IPS DF 19.7 (cell line): Measurements from ENCODE around the gene CRNKL1.
"Not testable (repeated sequence)": the region's sequence is repeated elsewhere in the genome, so short reads cannot be mapped to it uniquely, and the experiment has no call there.

ENCODE experiments used
- DNase-seq: peaks from one replicate; pipeline ENCODE4 v3.0.0-alpha.2; 2013; ENCODE audit warnings: low read depth, low spot score

Gene CRNKL1

GRCh38 chr20:20010639-20011500, 41.4 kb downstream of the CRNKL1 start:
- DNase-seq, result no peak

GRCh38 chr20:20009784-20010253, 42.4 kb downstream of the CRNKL1 start:
- DNase-seq, result no peak

- DNase-seq, result no peak
These were observed 46.9 kb downstream of the CRNKL1 start for GRCh38 chr20:20005342-20005741.

GRCh38 chr20:20003955-20004322, 48.3 kb downstream of the CRNKL1 start:
- not testable (repeated sequence) for DNase-seq

- no peak for DNase-seq
These were observed 49.0 kb downstream of the CRNKL1 start for GRCh38 chr20:20003031-20003954.

GRCh38 chr20:20002101-20002998, 49.9 kb downstream of the CRNKL1 start:
- no peak for DNase-seq

- DNase-seq, result no peak
These were observed 51.9 kb downstream of the CRNKL1 start for GRCh38 chr20:20000211-20000968.

- no peak for DNase-seq
These were observed 53.1 kb downstream of the CRNKL1 start for GRCh38 chr20:19998990-19999705.

GRCh38 chr20:19996917-19997316, 55.3 kb downstream of the CRNKL1 start:
- no peak for DNase-seq

GRCh38 chr20:19996222-19996621, 56.0 kb downstream of the CRNKL1 start:
- no peak for DNase-seq

GRCh38 chr20:19995220-19995863, 56.9 kb downstream of the CRNKL1 start:
- DNase-seq, result no peak

- no peak for DNase-seq
These were observed 58.2 kb downstream of the CRNKL1 start for GRCh38 chr20:19993958-19994669.

- no peak for DNase-seq
These were observed 59.0 kb downstream of the CRNKL1 start for GRCh38 chr20:19992996-19993908.

- DNase-seq, result no peak
These were observed 60.4 kb downstream of the CRNKL1 start for GRCh38 chr20:19991854-19992253.

GRCh38 chr20:19991308-19991707, 61.0 kb downstream of the CRNKL1 start:
- no peak for DNase-seq

- DNase-seq, result no peak
These were observed 61.4 kb downstream of the CRNKL1 start for GRCh38 chr20:19990850-19991249.

GRCh38 chr20:19987046-19987445, 65.2 kb downstream of the CRNKL1 start:
- no peak for DNase-seq

- no peak for DNase-seq
These were observed 65.8 kb downstream of the CRNKL1 start for GRCh38 chr20:19986419-19986818.
